SKM-1 (cell line): ENCODE measurements around the gene JAZF1.
A peak's percentile ranks its signal among the peaks of the same experiment; 100 is the strongest.

Source experiments
- DNase-seq: peaks from one replicate; lab custom pipeline; 2025; ENCODE audit not compliant: unreplicated experiment; lab: John Stamatoyannopoulos, UW

Gene JAZF1

DNA sequence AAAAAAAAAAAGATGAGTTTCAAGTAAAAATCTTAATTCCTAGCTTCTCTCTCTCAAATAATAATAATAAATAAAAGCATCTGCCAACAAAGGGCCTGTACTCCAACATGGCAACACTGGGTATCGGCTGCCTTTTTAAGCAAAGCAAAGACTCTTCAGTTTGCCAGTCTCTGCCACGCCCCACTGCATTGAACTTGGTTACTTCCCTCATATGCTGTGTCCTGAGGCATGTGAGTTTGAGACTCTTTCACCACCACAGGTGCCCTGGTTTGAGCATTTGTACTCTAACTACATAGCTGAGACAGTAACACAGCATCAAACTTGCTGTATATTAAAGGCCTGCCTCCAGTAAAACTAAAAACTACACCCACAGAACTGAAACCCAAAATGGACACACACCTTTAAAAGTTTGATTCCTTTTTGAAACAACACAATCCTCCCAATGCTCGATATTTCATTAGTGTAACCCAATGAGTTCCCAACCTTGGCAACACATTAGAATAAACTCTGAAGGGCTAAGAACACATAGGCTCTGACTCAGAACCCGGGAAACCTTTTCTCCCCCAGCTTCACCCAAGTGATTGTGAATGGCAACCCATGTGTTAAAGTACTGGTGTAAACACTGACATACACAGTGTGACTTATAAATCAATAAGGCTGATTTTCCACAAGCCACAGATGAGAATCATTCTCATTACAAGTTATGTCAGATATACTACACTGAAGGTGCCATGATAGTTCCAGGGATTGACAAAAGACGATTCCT, 12.0 kb downstream of the JAZF1 start:
- DNase-seq, result no peak

- no peak for DNase-seq
Measured at GRCh38 chr7:28166982-28167715, 13.4 kb downstream of the JAZF1 start.

- no peak for DNase-seq
Measured at GRCh38 chr7:28165961-28166955, 14.3 kb downstream of the JAZF1 start.

- DNase-seq, result no peak
Measured at GRCh38 chr7:28165261-28165660, 15.3 kb downstream of the JAZF1 start.

- no peak for DNase-seq
Measured at GRCh38 chr7:28163949-28164348, 16.6 kb downstream of the JAZF1 start.

DNA sequence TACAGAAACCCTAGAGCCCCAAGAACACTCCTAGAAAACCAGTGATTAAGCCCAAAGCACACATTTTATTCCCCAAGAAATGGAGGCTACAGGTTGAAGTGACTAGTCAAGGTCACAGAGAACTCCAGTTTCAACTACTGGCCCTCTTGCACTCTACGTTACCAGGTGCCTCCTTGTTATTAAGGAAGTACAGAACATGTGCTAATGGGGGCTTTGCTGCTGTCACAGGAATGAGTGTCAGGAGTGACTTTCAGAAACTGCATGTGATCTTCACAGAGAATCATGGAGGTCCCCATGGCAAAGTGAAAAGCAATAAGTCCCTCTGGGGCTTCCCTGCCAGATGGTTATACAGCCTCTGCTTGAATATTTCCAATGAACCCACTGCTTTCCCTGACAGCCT, 19.3 kb downstream of the JAZF1 start:
- no peak for DNase-seq

DNA sequence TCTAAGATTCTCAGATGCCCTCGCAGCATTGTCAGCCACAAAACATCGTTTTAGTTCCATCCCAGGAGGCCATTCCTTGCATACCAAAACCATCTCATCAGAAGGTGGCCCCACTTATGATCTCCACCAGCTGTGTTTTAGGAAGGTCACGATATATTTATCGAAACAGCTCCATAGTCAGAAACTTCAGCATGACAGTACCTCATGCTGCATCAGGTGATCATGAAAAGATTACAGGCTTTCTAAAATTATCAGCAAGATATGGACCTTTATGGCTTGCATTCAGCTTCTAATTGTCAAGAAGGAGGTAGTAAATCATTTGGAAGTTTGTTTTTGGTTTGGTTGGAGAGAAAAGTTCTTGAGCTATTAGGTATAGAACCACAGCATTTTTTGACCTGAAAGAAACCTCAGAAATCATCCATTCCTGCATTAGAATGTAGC, 20.0 kb downstream of the JAZF1 start:
- no peak for DNase-seq

DNA sequence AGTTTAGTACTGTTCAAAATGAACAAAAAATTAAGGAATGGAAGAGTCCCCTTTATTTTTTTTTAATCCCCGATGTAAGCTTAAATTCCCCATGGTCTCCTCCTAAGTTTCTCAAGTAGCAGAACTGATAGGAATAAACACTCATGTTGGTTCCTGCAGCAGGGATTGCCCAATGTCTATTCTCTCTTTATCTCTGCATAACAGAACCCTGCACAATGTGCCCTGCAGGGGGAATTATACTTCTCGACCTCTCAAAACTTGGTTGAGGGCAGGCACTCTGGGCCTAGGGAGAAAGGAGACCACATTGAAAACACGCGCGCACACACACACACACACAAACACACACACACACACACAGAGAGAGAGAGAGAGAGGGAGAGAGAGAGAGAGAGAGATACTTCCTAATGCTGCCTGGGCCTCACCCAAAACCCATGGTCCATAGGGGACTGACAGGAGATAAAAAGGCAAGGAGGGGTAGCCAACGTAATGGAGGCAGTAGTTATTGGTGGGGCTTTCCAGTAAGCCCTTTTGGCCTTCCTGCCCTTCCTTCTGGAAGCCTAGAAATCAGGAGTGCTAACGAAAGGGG, 22.7 kb downstream of the JAZF1 start:
- no peak for DNase-seq

DNA sequence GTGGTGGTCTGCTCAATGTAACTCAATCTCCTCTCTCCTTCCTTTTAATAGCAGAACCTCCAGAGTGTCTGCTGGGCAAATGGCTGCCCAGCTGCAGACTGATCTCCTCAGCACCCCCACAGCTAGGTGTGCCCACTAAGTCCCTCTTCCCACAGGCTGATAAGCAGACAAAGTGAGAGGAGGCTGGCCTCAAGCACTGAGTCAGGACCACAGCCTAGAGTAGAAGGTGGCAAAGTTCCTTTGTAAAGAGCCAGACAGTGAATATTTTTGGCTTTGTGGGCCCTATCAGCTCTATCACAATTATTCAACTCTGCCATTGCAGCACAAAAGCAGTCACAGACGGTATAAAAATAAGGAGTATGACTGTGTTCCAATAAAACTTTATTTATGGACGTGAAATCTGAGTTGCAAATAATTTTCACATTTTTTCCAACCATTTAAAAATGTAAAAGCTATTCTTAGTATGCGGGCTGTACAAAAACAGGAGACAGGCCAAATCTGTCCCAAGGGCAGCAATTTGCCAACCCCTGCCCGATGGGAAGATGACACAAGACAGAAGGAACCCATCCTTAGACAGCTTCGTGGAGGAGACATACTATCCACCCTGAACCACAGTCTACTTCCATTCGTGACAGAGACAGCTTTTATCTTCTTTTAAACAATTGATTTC, 23.4 kb downstream of the JAZF1 start:
- DNase-seq, result no peak

GRCh38 chr7:28156401-28156800, 24.2 kb downstream of the JAZF1 start:
- no peak for DNase-seq

DNA sequence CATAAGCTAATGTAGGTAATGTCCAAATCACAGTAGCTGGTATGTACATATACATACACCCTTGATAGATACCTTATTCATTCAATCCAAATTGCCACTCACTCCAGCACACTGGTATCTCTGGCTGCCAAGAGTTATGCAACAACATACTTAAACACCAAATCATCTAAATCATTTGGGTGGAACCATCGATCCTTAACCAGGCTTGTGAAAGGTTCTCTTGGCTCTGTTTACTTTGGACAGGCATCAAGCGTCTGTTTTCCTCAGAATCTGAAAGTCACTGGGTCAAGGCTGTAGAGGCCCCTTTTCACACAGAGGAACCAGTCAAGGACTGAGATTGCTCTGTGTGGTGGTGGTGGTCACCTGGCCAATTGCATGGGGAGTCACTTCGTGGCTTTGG, 24.6 kb downstream of the JAZF1 start:
- no peak for DNase-seq

DNA sequence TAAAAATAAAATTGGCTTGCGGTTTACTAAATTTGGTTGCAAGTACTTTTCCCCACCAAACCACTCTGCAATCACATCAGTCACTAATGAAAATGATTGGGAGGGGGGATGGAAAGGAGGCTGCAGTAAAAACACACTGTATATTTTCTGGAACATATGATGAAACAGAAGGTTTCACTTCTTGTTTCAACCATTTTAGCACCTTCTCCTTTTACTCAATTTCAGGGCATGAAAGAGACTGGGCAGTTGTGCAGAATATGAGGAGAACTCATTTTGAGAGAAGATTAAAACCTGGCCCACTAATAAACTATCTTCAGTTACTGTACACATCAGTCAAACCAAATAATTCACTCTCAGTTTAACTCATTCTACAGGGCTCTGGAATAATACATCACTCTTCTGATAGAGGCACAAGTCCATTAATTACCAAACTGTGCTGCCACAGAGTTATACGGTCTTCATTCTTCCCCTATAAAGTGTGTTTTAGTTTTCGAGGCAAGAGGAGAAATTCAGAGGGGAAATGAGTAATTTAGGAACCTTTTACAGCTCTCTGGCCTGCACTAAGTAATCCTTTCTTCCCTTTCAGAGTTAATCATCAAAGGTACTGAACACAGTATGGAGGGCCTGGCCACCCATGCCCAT, 25.5 kb downstream of the JAZF1 start:
- DNase-seq, result peak; percentile 78

DNA sequence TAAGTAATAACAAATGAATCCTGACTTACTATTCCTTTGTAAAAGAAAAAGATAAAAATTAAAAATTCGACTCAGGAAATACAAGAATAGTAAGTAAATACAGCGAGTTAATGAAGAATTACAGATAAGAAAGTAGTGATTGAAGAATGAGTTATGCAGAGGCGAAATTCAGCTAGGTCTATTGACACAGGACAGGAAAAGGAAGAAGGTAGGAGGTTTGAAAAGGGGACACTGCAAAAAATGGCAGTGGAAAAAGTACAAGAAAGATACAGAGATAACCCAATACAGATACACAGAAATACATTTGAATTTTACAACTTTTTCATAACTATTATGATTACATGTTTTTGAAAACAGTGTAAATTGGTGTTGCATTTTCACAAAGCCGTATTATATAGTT, 28.0 kb downstream of the JAZF1 start:
- DNase-seq, result no peak

- no peak for DNase-seq
Measured at GRCh38 chr7:28151965-28152364, 28.6 kb downstream of the JAZF1 start.

DNA sequence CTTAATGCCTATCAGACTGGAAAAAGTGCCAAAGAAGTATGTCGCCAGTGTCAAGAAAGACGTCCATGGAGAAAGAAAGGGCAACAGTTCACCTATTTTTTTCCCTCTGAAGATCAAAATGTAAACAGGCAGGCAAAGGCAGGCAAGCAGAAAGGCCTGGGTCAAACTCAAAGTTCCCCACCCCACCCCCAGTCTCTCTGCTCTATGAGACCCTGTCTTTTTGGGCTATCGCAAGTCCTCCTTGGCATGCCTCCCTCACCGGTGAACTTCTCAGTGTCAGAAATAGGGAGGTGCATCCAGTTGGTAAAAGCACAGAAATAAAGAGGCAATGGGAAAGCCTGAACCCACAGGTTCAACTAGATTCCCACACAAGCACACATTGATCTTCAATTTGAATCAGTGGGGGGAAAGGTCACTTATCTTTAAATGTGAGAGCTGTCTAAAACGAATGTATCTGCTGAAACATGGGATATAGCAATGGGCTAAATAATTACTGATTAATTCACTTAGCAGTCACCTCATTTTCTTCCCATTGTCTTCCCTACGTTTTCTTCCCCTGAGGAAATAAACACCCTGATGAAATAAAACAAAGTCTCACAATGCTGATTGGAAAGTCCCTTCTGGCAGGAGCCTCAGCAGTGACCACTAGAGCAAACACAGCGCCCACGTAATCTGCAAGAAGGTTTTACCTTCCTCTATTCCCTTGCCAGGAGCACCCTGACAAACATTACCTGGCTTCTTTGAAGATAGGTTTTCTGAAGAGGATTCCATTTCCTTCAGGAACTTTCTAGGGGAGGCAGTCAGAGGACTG, 31.1 kb downstream of the JAZF1 start:
- DNase-seq, result no peak

DNA sequence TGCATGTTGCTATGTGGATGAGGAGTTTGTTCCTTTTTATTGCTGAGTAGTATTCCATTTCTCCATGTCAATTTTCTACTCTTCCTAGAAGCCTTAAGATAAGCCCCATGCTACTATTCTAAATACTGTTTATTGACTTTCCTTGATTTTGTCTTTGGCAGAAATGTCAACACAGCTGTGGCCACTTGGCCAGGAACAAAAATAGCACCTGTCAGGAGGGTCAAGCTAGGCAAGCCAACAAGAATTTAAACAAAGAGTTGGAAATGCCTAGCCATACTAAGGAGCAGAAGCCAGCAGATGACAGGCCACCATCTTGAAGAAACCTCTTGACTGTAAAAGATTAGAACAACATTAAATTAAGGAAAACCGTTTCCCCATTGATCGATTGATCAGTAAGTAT, 34.7 kb downstream of the JAZF1 start:
- no peak for DNase-seq

DNA sequence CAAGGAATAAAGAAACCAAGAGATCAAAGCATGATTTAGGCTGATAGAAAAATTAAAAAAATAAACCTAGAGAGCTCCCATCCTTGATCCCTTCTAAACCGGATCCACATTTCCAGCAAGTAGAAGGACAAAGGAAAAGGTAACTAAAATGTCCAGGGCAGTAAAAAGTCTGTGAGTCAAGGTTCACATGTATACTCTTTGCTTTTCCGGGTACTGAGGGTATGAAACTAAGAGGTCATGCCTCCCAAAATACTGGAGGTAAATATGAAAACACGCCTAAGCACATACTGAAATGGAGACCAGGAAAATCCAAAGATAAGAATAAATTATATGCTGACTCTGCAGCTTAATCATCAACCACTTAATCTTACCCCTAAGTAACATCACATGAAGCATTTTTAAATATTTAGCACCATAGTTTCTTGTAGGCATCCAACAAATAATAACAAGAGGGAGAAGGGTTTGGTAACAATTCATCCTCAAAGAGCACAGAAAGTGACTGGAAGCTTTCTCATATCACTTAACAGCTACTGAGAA, 35.4 kb downstream of the JAZF1 start:
- DNase-seq, result no peak

GRCh38 chr7:28144266-28144665, 36.3 kb downstream of the JAZF1 start:
- DNase-seq, result no peak

GRCh38 chr7:28142650-28143049, 37.9 kb downstream of the JAZF1 start:
- DNase-seq, result no peak
